K562 (cell line): Measurements from ENCODE around the gene ATG13. TPM values are rescaled to one million over a fixed set of nuclear protein-coding genes. Genes with fewer than 3 reads are reported as not detected.
A peak's percentile ranks its signal among the peaks of the same experiment; 100 is the strongest.

Experiments
- ATAC-seq: fragments of 200-7000 bp; cut with Tn5 transposase; 3 replicates; pipeline ENCODE4 v1.9.1; 2020; ENCODE audit warnings: moderate library complexity
- BruUV-seq: library from RNA; stranded (reverse); fragments of 400-500 nt; replicated peaks from 2 replicates; lab custom pipeline; 2021; lab: Mats Ljungman, UMichigan
- CTCF ChIA-PET: fragments of 300-600 bp; formaldehyde crosslinking; extraction: SDS; loops from one replicate; lab custom pipeline; 2021; ENCODE audit warnings: low intra/inter-chr PET ratio; lab: Yijun Ruan, JAX
- POLR2A ChIA-PET: fragments of 300-600, 350-650 bp; sonication (Branson Sonifier 250); formaldehyde crosslinking; extraction: SDS; loops from one replicate; lab custom pipeline; 2021; ENCODE audit warnings: antibody characterized with exemption, inconsistent platforms; lab: Yijun Ruan, JAX
- DNase-seq, 4 experiments: peaks; one replicate each; pipeline versions ENCODE4 v3.0.0 to v3.0.0-alpha.2; 2011 to 2018; ENCODE audit warnings: low spot score in 3 of 4, mixed read lengths in 3 of 4; ENCODE audit errors: extremely low read depth in 1 of 4
- FAIRE-seq: peaks from 2 replicates; lab custom pipeline; 2011; peaks lifted over from hg19 to GRCh38; lab: Jason Lieb, UNC
- H2AFZ ChIP-seq: 2 replicates; pipeline ENCODE4 v1.6.0; 2011; ENCODE audit warnings: low read depth, low read length, control low read depth, inconsistent platforms
- H3K27ac ChIP-seq: fragments of 200-600 bp; 3 replicates; pipeline ENCODE4 v1.8.0; 2011; ENCODE audit warnings: low read depth, mild to moderate bottlenecking, control low read depth, inconsistent platforms, low read length, moderate library complexity, mixed read lengths; ENCODE audit errors: extremely low read depth
- H3K27me3 ChIP-seq, 2 experiments: fragments of 300-600 bp in 1 of 2; 2 replicates in 1 of 2; 3 replicates in 1 of 2; pipeline versions ENCODE4 v1.6.0 to v1.8.0; 2011; ENCODE audit warnings: inconsistent platforms in 2 of 2, low read length in 2 of 2, mild to moderate bottlenecking in 1 of 2, mixed read lengths in 1 of 2, moderate library complexity in 1 of 2; ENCODE audit not compliant: control insufficient read depth in 2 of 2, insufficient read depth in 2 of 2
- H3K36me3 ChIP-seq: fragments of 300-600 bp; 3 replicates; pipeline ENCODE4 v1.8.0; 2011; ENCODE audit warnings: mild to moderate bottlenecking, low read length, inconsistent platforms; ENCODE audit not compliant: control insufficient read depth, insufficient read depth
- H3K4me1 ChIP-seq, 2 experiments: fragments of 200-600 bp in 1 of 2; replicated peaks in 1 of 2; 2 replicates in 1 of 2; 3 replicates in 1 of 2; pipeline versions ENCODE4 v1.5.1 to v1.8.0; 2011; ENCODE audit warnings: inconsistent platforms in 2 of 2, low read length in 2 of 2, mild to moderate bottlenecking in 1 of 2, mixed read lengths in 1 of 2, moderate library complexity in 1 of 2; ENCODE audit not compliant: control insufficient read depth in 2 of 2, insufficient read depth in 2 of 2
- H3K4me2 ChIP-seq: 2 replicates; pipeline ENCODE4 v1.6.1; 2011; ENCODE audit warnings: low read length, control low read depth, inconsistent platforms, mixed read lengths; ENCODE audit not compliant: insufficient read depth
- H3K4me3 ChIP-seq: fragments of 200-600 bp; sonication (generic), shearing (Covaris generic); 2 replicates; pipeline ENCODE4 v1.5.1; 2016; ENCODE audit warnings: control low read depth, inconsistent platforms
- H3K79me2 ChIP-seq: fragments of 200-600 bp; 3 replicates; pipeline ENCODE4 v1.8.0; 2011; ENCODE audit warnings: low read length, inconsistent platforms; ENCODE audit not compliant: control insufficient read depth, insufficient read depth
- H3K9ac ChIP-seq, 2 experiments: 2 replicates each; pipeline versions ENCODE4 v1.6.0 to v1.6.1; 2011; ENCODE audit warnings: low read depth in 2 of 2, low read length in 2 of 2, control low read depth in 1 of 2, inconsistent platforms in 1 of 2, mild to moderate bottlenecking in 1 of 2, mixed read lengths in 1 of 2; ENCODE audit not compliant: insufficient read depth in 1 of 2
- H3K9me1 ChIP-seq: one replicate; pipeline ENCODE4 v1.6.0; 2011; ENCODE audit warnings: inconsistent platforms, mild to moderate bottlenecking, low read length, moderate library complexity; ENCODE audit not compliant: control insufficient read depth, insufficient read depth
- H3K9me3 ChIP-seq: replicated peaks from 2 replicates; pipeline ENCODE4 v1.5.1; 2011; ENCODE audit warnings: low read depth, low read length, inconsistent platforms; ENCODE audit not compliant: control insufficient read depth, insufficient read depth
- H4K20me1 ChIP-seq: replicated peaks from 2 replicates; pipeline ENCODE4 v1.6.1; 2011; ENCODE audit warnings: low read length, inconsistent platforms, mixed read lengths; ENCODE audit not compliant: control insufficient read depth, insufficient read depth
- CCNT2 ChIP-seq: IDR thresholded peaks from 2 replicates; pipeline ENCODE4 v1.6.1; 2011; ENCODE audit warnings: borderline replicate concordance, low read depth, mild to moderate bottlenecking, moderate library complexity, mixed read lengths, low read length; ENCODE audit not compliant: insufficient read length; ENCODE audit errors: extremely low read depth
- CHCHD3 ChIP-seq: fragments of 250-450 bp; sonication (Bioruptor Pico); IDR thresholded peaks from 2 replicates; pipeline ENCODE4 v2.1.2; 2022; ENCODE audit warnings: mild to moderate bottlenecking
- FOXP4 ChIP-seq: sonication (generic); formaldehyde crosslinking; IDR thresholded peaks from 2 replicates; pipeline ENCODE4 v1.8.0; 2022; ENCODE audit warnings: mild to moderate bottlenecking, missing genetic modification reagents, borderline replicate concordance
- HMG20B ChIP-seq: fragments of 250-450 bp; sonication (Bioruptor Pico); IDR thresholded peaks from 2 replicates; pipeline ENCODE4 v1.5.0; 2021; ENCODE audit warnings: mild to moderate bottlenecking
- HMGXB4 ChIP-seq: sonication (generic); formaldehyde crosslinking; IDR thresholded peaks from 2 replicates; pipeline ENCODE4 v1.8.1; 2023; ENCODE audit warnings: mild to moderate bottlenecking, missing genetic modification reagents
- NFIC ChIP-seq: fragments of 450-650 bp; IDR thresholded peaks from 2 replicates; pipeline ENCODE4 v1.6.1; 2017; ENCODE audit warnings: mild to moderate bottlenecking, inconsistent platforms
- NR0B1 ChIP-seq: fragments of 450-650 bp; IDR thresholded peaks from one replicate; pipeline ENCODE4 v1.6.1; 2018; ENCODE audit warnings: mild to moderate bottlenecking, moderate library complexity; ENCODE audit not compliant: partially characterized antibody
- PURB ChIP-seq: sonication (generic); formaldehyde crosslinking; IDR thresholded peaks from 2 replicates; pipeline ENCODE4 v1.9.0; 2021; ENCODE audit warnings: low read depth, mild to moderate bottlenecking, missing genetic modification reagents
- SREBF1 ChIP-seq: fragments of 150-350 bp; IDR thresholded peaks from 2 replicates; pipeline ENCODE4 v1.6.1; 2014; ENCODE audit warnings: antibody characterized with exemption, low read depth, low read length, borderline replicate concordance
- TRIM28 ChIP-seq: fragments of 450-650 bp; IDR thresholded peaks from 2 replicates; pipeline ENCODE4 v1.6.1; 2017
- VEZF1 ChIP-seq: fragments of 200-800 bp; sonication (Bioruptor generic); IDR thresholded peaks from 2 replicates; pipeline ENCODE4 v1.6.1; 2017; ENCODE audit warnings: missing genetic modification characterization, missing compliant biosample characterization
- ZNF699 ChIP-seq: fragments of 250-450 bp; sonication (Bioruptor Pico); IDR thresholded peaks from 2 replicates; pipeline ENCODE4 v1.8.0; 2021; ENCODE audit warnings: mild to moderate bottlenecking, moderate library complexity; ENCODE audit not compliant: insufficient replicate concordance
- ZNF717 ChIP-seq: fragments of 250-450 bp; sonication (Bioruptor Pico); IDR thresholded peaks from 2 replicates; pipeline ENCODE4 v1.5.0; 2021
- WGBS: fragments of 100-300 bp; shearing (Covaris generic); methylation state at CpG from one replicate; pipeline ENCODE4 v1.1.6; 2016; ENCODE audit warnings: low coverage, mixed read lengths; ENCODE audit not compliant: insufficient coverage; ENCODE audit errors: missing lambda C conversion rate; 5-methylcytosine and 5-hydroxymethylcytosine counted together
- in situ Hi-C: fragments of 300-500 bp; cut with MboI; formaldehyde crosslinking; loops from 4 replicates; pipeline ENCODE4 v1.15.0; 2018; ENCODE audit warnings: inconsistent platforms, mixed read lengths
- intact Hi-C: fragments of 100-400 bp; cut with micrococcal nuclease; formaldehyde crosslinking; loops from 2 replicates; pipeline ENCODE4 v1.14.2; 2022
- polyA plus RNA-seq, 8 experiments: library from polyadenylated mRNA; depleted of rRNA in 4 of 8; stranded (reverse) in 5 of 8; unstranded in 3 of 8; fragments of >200 nt; fragmentation: Nextera tagmentation in 2 of 8; fragmentation: Illumina TruSeq in 1 of 8; extraction: Ambion mirVana in 2 of 8; extraction: Trizol in 1 of 8; gene quantifications; 2 replicates each; pipeline versions ENCODE4 v1.2.1 to v1.2.3, GENCODE V29; 2011 to 2014; ENCODE audit warnings: inconsistent platforms in 1 of 8, missing spikeins in 1 of 8
- total RNA-seq, 7 experiments: library from RNA; depleted of rRNA in 6 of 7; stranded (reverse); fragments of >200 nt in 6 of 7; fragmentation: Illumina TruSeq in 2 of 7; extraction: Trizol in 2 of 7; gene quantifications; 2 replicates each; pipeline versions ENCODE4 v1.2.1 to v1.2.3, GENCODE V29; 2011 to 2021; ENCODE audit warnings: low replicate concordance in 1 of 7

The ATG13 gene
- total and polyA plus RNA-seq, 9 of the 15 experiments (the other 6 are each of a cell fraction or from before 2014, with no cell fraction given), result 13.1 to 61.5 (median 36.5) TPM

- no peak for TF ChIP-seq VEZF1
- no peak for TF ChIP-seq NR0B1
- TF ChIP-seq NFIC, result no peak
These were observed 63.5 kb downstream of the ATG13 start (continued) for GRCh38 chr11:46680815-46681214.

GRCh38 chr11:46681814-46682213 is 64.5 kb downstream of the ATG13 start:
- peak overlapping the region in 1 of 2 experiments; percentile 52; a peak in 2 of 4 replicates for H3K9ac ChIP-seq
- in situ Hi-C loops (no loop called here), intact Hi-C loops (no loop called here)
- H3K4me2 ChIP-seq, result no peak overlapping the region
- ChIA-PET CTCF (no interaction called here), POLR2A (interaction anchor here (0.6 to 1.3 kb wide), 4 partner anchors 8 to 15 kb away, joined by 3 to 4 read pairs (median 3); no protein-coding TSS in a partner anchor)
- H3K36me3 ChIP-seq, result peaks cover 47% of the 10 kb centered on the region; the same call in 2 of the 3 replicates
- WGBS, result 90% methylated on average over 9 of the region's 11 CpGs
- peaks cover 2% of the 10 kb centered on the region for H3K9me1 ChIP-seq
- no peaks in the 10 kb centered on the region; a peak in 1 of 5 replicates for H3K4me1 ChIP-seq
- no peak for TF ChIP-seq CCNT2
- TF ChIP-seq CHCHD3, result no peak
- TF ChIP-seq ZNF699 (CRISPR knock-in tag), result no peak
- no peak for TF ChIP-seq HMGXB4 (CRISPR knock-in tag)
- no peak for TF ChIP-seq FOXP4 (CRISPR knock-in tag)
- TF ChIP-seq SREBF1, result no peak
- no peak for TF ChIP-seq PURB (CRISPR knock-in tag)
- TF ChIP-seq ZNF717 (CRISPR knock-in tag), result no peak
- no peak for TF ChIP-seq TRIM28
- no peak for TF ChIP-seq HMG20B (CRISPR knock-in tag)
- H3K27me3 ChIP-seq, result no peaks in the 10 kb centered on the region
- ATAC-seq (no peak), FAIRE-seq (no peak), DNase-seq (no peak)
- H3K4me3 ChIP-seq, result no peak overlapping the region
- no peak overlapping the region for H2AFZ ChIP-seq
- no peaks in the 10 kb centered on the region for H4K20me1 ChIP-seq
- H3K27ac ChIP-seq, result no peak overlapping the region
- no peaks in the 10 kb centered on the region for H3K9me3 ChIP-seq
- no peaks in the 10 kb centered on the region for H3K79me2 ChIP-seq
- no TSS peak for BruUV-seq
